Transverse colon (tissue), 3 donors: ENCODE measurements around the gene MORC1.

Source experiments
- CTCF ChIP-seq, 5 experiments: fragments of 200-600 bp in 3 of 5; fragments of 450-650 bp in 2 of 5; sonication (generic) in 3 of 5; IDR thresholded peaks; 1 replicate in 2 of 5; 2 replicates in 3 of 5; pipeline ENCODE4 v1.5.1; 2016 to 2017; ENCODE audit warnings: antibody characterized with exemption in 5 of 5, inconsistent platforms in 3 of 5, mild to moderate bottlenecking in 2 of 5, moderate library complexity in 1 of 5
- EP300 ChIP-seq: sonication (generic); formaldehyde crosslinking; IDR thresholded peaks from one replicate; pipeline ENCODE4 v1.6.1; 2017; ENCODE audit warnings: antibody characterized with exemption, low read depth
- POLR2A ChIP-seq: fragments of 450-650 bp; IDR thresholded peaks from one replicate; pipeline ENCODE4 v1.6.1; 2016; ENCODE audit warnings: antibody characterized with exemption, mild to moderate bottlenecking, moderate library complexity

- TF ChIP-seq CTCF (IDR thresholded peaks at IDR 0.05) (no peak), POLR2A (no peak), EP300 (no peak)
Measured at GRCh38 chr3:109033000-109033660, 84.8 kb downstream of the MORC1 start.
